SKM-1 treated with dmso at 0.1 percent for 144 hours (cell line): ENCODE data around the gene SLC29A3.

Experiments
- DNase-seq: peaks from one replicate; lab custom pipeline; 2025; ENCODE audit not compliant: unreplicated experiment; lab: John Stamatoyannopoulos, UW

The SLC29A3 gene

DNA sequence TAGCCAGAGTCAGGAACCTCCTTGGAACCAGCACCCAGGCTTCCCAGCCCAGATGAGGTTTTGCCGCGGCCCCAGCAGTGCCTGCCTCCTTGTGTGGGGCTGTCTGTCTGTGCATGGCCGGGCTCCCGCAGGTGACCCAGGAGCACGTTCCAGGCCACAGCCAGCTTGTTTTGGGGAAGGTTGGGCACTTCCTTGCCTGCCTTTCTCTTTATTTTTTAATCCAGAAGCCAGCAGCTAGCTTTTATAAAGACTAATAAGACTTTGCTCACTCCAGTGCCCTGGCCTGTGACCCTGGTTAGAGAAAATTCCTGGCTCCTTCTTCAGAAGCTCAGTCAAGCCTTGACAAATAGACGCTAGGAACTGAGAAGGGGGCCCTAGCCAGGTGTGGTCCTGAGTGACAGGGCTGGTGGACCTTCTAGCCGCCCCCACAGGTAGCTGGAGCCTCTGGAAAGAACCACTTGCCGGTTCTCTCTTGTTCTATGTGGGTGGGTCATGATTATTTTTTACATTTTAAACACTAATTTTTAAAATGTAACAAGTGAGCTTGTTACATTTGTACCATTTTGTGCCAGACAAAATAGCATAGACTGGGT is 837 bp downstream of the SLC29A3 start:
- DNase-seq, result no peak

GRCh38 chr10:71320592-71320991 is 1.5 kb downstream of the SLC29A3 start:
- no peak for DNase-seq

DNA sequence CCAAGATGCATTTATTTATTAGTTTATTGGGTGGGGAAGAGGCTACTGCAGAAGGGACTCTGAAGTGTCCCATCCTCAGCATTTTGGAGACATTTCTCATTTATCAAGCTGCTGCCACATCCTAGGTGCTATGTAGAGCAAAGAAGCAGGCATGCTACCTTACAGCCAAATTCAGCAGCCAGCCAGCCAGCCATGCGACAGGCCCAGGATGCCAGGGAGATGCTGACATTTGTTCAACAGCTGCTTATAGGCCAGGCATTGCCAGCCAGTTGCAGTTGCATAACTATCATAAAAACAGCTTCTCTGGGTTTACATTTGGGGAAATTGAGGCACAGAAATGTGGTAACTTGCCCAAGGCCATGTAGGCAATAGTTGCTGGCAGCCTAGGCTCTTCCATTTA is 2.3 kb downstream of the SLC29A3 start:
- DNase-seq, result no peak

GRCh38 chr10:71323407-71323806 is 4.3 kb downstream of the SLC29A3 start:
- peak; percentile 66 for DNase-seq

- no peak for DNase-seq
These were observed 5.7 kb downstream of the SLC29A3 start for GRCh38 chr10:71324743-71325142.

DNA sequence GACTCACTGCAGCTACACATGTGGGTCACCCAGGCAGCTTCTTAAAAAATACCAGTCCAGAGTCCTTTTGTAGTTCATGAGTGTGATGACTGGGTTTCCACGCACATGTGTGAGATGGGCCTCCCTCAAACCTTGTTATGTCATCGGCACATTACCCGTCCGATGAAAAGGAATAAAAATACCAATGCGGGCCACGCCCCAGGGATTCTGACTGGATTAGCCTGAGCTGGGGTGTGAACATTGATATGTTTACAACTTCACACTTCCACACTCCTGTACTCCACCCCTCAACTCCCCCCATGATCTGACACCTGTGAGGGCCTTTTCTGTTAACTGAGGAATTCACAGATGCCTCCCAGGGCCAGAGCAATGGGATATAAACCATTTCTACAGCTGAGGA is 6.2 kb downstream of the SLC29A3 start:
- DNase-seq, result no peak

DNA sequence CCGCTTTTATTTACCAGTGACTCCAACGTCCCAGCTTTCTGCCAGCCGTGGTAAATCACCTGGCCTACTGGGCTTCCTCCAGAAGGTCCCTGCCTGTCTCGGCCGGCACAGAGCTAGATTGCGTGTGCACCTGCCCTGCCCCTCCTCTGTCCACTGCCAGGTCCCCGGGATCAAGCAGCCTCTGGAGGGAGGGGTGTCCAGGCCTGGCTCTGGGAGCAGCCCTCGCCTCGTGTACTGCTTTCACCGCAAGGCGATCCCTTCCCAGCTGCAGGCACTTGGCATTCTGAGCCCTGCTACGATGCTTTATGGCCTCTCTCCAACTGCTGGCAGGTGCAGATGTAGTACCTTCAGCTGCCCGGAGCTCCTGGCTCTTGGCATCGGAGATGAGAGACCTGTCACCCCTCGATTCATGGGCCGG is 7.4 kb downstream of the SLC29A3 start:
- no peak for DNase-seq

DNA sequence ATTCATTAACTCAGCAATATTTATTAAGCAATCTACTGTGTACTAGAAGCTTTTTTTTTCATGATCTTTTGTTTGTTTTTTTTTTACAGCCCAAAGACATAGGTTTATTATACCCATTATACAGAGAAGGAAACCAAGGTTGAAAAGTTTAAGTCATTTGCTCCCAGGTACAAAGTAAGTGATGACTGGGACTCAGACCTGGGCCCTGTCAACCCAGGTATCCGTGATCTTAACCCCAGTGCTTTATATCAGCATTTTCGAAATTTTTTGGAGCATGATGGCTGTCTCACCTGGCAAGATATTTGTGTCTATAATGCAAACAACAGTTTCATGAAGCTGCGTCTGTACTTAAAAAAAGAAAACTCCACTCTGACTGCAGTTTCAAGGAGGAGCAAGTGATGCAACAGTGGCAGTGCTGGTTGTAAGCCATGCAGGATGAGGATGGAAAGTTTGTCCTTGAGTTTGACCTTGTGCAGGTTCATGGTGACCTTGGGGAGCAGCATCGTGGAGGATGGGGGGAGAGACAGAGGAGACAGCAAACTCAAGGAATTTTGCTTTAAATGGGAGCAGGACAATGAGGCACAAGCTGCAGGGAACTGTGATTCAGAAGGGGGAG is 11.8 kb downstream of the SLC29A3 start:
- no peak for DNase-seq

DNA sequence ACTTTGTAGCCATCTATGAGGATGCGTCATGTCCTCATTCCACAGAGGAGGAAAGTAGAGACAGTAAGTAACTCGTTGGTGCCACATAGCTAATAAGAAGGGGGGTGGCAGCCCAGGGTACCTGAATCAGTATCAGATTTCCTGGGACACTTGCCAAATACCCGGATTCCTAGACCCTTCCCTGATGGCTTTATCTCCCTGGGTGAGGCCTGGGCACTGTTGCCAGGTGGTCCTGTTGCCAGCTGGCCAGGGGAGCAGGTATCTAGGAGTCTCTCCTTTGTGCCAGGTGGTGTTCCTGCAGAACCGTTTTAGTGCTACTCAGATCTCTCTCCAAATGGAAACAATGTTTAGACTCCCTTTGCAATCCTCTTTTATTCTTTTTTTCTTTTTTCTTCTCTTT is 12.7 kb downstream of the SLC29A3 start:
- DNase-seq, result no peak

DNA sequence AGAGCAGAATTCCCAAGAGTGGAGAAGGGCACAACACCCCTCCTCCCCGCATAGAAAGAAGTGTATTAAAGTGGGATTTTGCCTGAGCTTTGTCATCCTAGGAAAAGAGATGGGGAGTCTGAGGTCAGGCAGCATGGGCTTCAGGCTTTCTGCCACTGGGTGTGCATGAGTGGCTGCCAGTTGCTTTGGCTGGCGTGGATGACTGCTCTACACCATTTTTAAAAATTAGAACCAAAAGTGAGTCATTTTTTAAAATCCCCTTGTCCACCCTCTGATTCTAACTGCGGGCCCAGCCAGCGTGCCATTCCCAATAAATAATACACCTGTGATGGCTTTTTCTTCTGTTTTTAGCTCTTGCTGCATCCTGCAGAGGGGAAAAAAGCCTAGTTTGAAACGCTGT is 13.4 kb downstream of the SLC29A3 start:
- no peak for DNase-seq

DNA sequence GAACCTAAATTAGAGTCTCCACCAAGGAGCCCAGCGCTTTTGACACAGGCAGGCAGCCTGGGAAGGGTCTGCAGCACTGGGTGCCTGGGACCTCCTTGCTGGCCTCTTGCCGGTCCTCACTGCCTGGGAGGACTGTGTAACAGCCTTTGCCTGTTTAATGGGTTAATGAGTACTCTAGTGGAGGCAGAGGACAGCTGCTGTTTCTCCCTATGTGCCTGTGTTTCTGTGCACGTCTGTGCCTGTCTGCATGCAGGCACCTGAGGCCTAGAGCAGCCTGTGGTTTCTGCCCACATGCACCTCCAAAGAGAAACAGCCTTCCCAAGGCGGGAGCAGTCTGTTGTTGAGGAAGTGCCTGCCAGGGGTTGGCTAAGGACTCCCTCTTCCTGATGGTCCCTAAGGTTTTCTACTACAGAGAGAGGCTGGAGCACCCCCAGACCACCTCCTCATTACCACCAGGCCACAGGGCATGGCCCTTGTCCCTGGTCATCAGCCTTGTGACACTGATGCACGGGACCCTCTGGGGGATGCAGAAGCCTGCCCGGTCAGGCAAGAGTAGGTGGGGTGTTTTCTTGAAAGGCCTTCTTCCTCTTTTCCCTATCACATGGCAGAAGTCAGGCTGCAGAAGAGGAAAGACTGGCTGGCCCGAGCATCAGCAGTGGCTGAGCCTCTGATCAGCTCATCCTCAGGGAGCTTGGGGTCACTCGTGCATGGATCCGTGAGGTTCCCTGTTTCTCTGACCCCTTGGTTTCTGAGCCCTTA is 14.2 kb downstream of the SLC29A3 start:
- peak; percentile 82 for DNase-seq

- DNase-seq, result no peak
These were observed 15.2 kb downstream of the SLC29A3 start for GRCh38 chr10:71334221-71334791.

GRCh38 chr10:71335173-71335708 is 16.2 kb downstream of the SLC29A3 start:
- no peak for DNase-seq

DNA sequence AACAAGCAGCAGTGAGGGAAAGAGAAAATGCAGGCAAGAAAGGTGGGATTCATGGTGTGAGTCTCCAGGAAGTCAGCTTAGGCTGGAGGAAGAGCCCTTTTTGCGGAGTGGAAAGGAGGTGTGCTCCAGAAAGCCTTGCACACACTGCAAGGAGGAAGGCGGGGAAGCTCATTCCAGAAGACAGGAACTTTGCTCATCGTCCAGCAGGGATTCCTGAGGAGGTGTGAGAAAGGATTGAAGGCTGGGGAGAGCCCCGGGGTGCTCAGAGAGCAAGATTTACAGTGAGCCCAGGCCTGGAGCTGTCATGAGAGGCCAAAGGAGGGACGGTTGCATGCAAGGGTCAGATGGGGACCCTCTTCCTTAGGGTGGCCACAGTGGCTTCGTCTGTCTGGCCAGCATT is 17.6 kb downstream of the SLC29A3 start:
- DNase-seq, result no peak

GRCh38 chr10:71337219-71337701 is 18.2 kb downstream of the SLC29A3 start:
- DNase-seq, result no peak

- DNase-seq, result no peak
These were observed 19.9 kb downstream of the SLC29A3 start for GRCh38 chr10:71338728-71339495.

DNA sequence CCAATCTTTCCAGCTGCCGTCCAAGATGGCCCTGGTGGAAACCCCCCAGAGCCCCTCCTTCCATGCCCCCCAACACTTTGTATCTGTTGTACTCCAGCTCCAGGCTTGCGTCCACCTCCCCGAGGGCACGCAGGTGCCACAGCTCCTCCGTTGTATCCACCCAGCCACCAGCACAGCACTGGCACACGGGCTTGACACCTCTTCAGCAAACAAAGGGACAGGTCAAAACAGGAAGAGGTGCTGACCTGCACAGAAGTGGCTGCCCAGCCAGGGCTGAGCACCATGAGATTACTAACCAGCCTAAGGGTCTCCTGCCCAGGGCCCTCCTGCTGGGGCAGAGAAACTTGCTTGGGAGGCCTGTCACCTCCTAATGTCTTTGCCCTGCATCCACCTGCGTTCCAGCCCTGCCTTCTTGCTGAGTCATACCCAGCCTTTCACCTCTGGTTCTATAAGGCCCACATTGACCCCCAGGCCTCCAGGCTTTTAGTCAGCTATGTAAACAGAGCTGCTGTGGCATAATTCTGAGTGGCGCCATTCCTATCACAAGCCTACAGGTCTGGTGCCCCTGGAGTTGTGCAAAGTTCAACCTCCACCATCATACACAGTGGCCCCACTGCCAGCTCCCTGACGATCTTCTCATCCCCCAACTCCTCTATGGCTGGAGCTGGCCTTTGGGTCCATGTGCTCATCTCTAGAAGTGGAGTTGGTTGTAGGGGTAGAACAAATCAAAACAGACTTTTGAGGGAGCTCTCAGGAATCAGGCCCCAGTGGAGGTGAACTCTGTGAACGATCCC is 20.9 kb downstream of the SLC29A3 start:
- no peak for DNase-seq

- DNase-seq, result no peak
These were observed 23.7 kb downstream of the SLC29A3 start for GRCh38 chr10:71342573-71343391.

DNA sequence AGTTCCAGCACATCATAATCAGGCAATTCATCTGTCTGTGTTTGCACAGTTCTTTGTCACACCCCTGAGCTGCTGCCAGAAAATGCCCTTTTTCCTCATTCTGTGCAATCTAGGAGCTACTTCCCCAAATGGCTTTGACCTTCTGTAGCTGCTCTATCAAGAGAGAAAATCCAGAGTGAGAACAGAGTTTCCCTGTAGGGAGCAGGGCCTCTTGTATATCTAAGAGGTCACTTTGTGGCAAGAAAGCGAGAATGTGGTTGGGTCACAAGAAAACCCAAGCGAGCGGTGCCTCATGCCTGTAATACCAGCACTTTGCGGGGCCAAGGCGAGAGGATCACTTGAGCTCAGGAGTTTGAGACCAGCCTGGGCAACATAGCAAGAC is 24.3 kb downstream of the SLC29A3 start:
- DNase-seq, result peak; percentile 91
